Hepatocyte (in vitro differentiated cells): ENCODE results near the gene NADSYN1.

Source experiments
- CTCF ChIP-seq: fragments of 200-600 bp; sonication (generic); IDR thresholded peaks from 2 replicates; pipeline ENCODE4 v1.5.1; 2016; ENCODE audit warnings: antibody characterized with exemption, mild to moderate bottlenecking; ENCODE audit not compliant: poor library complexity
- EZH2phosphoT487 ChIP-seq: fragments of 200-600 bp; sonication (generic); IDR thresholded peaks from one replicate; pipeline ENCODE4 v1.6.1; 2018; ENCODE audit warnings: antibody characterized with exemption, mild to moderate bottlenecking, low read depth, moderate library complexity; ENCODE audit not compliant: unreplicated experiment, severe bottlenecking

- TF ChIP-seq CTCF (no peak), EZH2phosphoT487 (no peak)
Measured at GRCh38 chr11:71467164-71467563, 14.2 kb downstream of the NADSYN1 start.
